Omental fat pad (tissue), 4 donors: Measurements from ENCODE around the gene TMEM108. TPM values are rescaled to one million over a fixed set of nuclear protein-coding genes. Genes with fewer than 3 reads are reported as not detected.

ENCODE experiments used
- ATAC-seq: fragments of 150-250 bp; one replicate; pipeline ENCODE4 v1.9.1; 2016; ENCODE audit warnings: mild to moderate bottlenecking, moderate library complexity; ENCODE audit not compliant: low FRiP score
- DNase-seq: peaks from one replicate; pipeline ENCODE4 v3.0.0-alpha.2; 2019; ENCODE audit warnings: low spot score
- CTCF ChIP-seq, 3 donors: fragments of 450-650 bp; IDR thresholded peaks; one replicate each; pipeline ENCODE4 v1.5.1; 2016 to 2017; ENCODE audit warnings: antibody characterized with exemption in 3 of 3, mild to moderate bottlenecking in 3 of 3, moderate library complexity in 2 of 3
- total RNA-seq, 4 donors: library from RNA; depleted of rRNA; stranded (reverse); fragments of >200 nt; gene quantifications; one replicate each; pipeline ENCODE4 v1.1.0, GENCODE V29; 2016

The TMEM108 gene
- total RNA-seq, 4 donors from 2014 or later = 0.93 to 1.3 (median 0.96) TPM; not detected in 1

- DNase-seq (no peak), ATAC-seq (no peak)
- no peak for TF ChIP-seq CTCF (IDR thresholded peaks at IDR 0.05)
These were observed 120.5 kb downstream of the TMEM108 start for GRCh38 chr3:133158686-133159085.

GRCh38 chr3:133159498-133160475 lies 121.6 kb downstream of the TMEM108 start:
- DNase-seq (no peak), ATAC-seq (no peak)
- no peak for TF ChIP-seq CTCF (IDR thresholded peaks at IDR 0.05)

- ATAC-seq (no peak), DNase-seq (no peak)
- TF ChIP-seq CTCF (IDR thresholded peaks at IDR 0.05) = no peak
These were observed 123.5 kb downstream of the TMEM108 start for GRCh38 chr3:133161656-133162055.

DNA sequence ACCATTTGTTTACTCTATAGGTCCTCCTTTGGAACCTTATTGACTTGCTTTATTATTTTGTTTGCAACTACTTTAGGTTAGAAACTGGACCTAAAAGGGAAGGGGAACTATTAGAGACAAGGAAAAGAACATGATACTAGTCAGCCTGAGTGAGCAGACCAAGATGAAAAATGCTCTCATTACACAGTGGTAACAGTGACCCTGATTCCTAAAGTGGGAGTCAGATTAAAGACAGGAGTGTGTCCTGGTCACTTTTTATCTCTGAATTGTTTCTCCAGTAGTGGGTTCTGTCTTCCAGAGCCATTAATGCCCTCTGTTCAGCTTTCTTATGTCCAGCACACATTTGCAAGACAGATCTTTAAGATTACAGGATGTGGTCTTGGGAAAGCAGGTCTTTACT lies 124.1 kb downstream of the TMEM108 start:
- ATAC-seq = no peak
- no peak for TF ChIP-seq CTCF (IDR thresholded peaks at IDR 0.05)

GRCh38 chr3:133162670-133163305 lies 124.6 kb downstream of the TMEM108 start:
- ATAC-seq = no peak
- no peak for TF ChIP-seq CTCF (IDR thresholded peaks at IDR 0.05)
- no peak for DNase-seq

More for the DNA sequence above, 124.1 kb downstream of the TMEM108 start:
- no peak for DNase-seq

- no peak for DNase-seq
- ATAC-seq = no peak
- no peak for TF ChIP-seq CTCF (IDR thresholded peaks at IDR 0.05)
These were observed 129.3 kb downstream of the TMEM108 start for GRCh38 chr3:133167340-133168024.
